RPMI8226 (cell line): ENCODE data around the gene KYNU.

Source experiments
- DNase-seq: peaks from one replicate; pipeline ENCODE4 v3.0.0-alpha.2; 2015

The KYNU gene

GRCh38 chr2:142973160-142973821, 95.8 kb downstream of the KYNU start:
- DNase-seq = no peak

GRCh38 chr2:142973822-142974207, 96.4 kb downstream of the KYNU start:
- no peak for DNase-seq

- DNase-seq = no peak
Measured at GRCh38 chr2:142974288-142975024, 97.0 kb downstream of the KYNU start.

- no peak for DNase-seq
Measured at GRCh38 chr2:142975239-142975638, 97.8 kb downstream of the KYNU start.

- DNase-seq = peak; percentile 8
Measured at GRCh38 chr2:142980246-142981068, 103.0 kb downstream of the KYNU start.

GRCh38 chr2:142981069-142981378, 103.6 kb downstream of the KYNU start:
- no peak for DNase-seq

- DNase-seq = no peak
Measured at GRCh38 chr2:142981756-142982155, 104.3 kb downstream of the KYNU start.

- DNase-seq = no peak
Measured at GRCh38 chr2:142983174-142983573, 105.7 kb downstream of the KYNU start.

- no peak for DNase-seq
Measured at GRCh38 chr2:142984657-142985056, 107.2 kb downstream of the KYNU start.

- no peak for DNase-seq
Measured at GRCh38 chr2:142987044-142987443, 109.6 kb downstream of the KYNU start.

- DNase-seq = peak; percentile 5
Measured at GRCh38 chr2:142989273-142990204, 112.1 kb downstream of the KYNU start.

- DNase-seq = no peak
Measured at GRCh38 chr2:142991295-142991694, 113.8 kb downstream of the KYNU start.

- no peak for DNase-seq
Measured at GRCh38 chr2:142992840-142993239, 115.4 kb downstream of the KYNU start.

- DNase-seq = no peak
Measured at GRCh38 chr2:142993771-142994170, 116.3 kb downstream of the KYNU start.

- DNase-seq = no peak
Measured at GRCh38 chr2:142994665-142995064, 117.2 kb downstream of the KYNU start.

- no peak for DNase-seq
Measured at GRCh38 chr2:142997231-142997630, 119.8 kb downstream of the KYNU start.

- no peak for DNase-seq
Measured at GRCh38 chr2:143000599-143000998, 123.1 kb downstream of the KYNU start.

GRCh38 chr2:143001501-143001900, 124.0 kb downstream of the KYNU start:
- DNase-seq = no peak

GRCh38 chr2:143015656-143016055, 138.2 kb downstream of the KYNU start:
- DNase-seq = no peak

GRCh38 chr2:143026411-143027054, 149.1 kb downstream of the KYNU start:
- no peak for DNase-seq

GRCh38 chr2:143029141-143029540, 151.7 kb downstream of the KYNU start:
- DNase-seq = no peak

GRCh38 chr2:143030127-143030526, 152.7 kb downstream of the KYNU start:
- no peak for DNase-seq
